Dedifferentiated amniotic fluid mesenchymal stem cell (primary cell): ENCODE measurements around the gene SNAP91.

Experiments
- DNase-seq: peaks from one replicate; pipeline ENCODE4 v3.0.0-alpha.2; 2016; ENCODE audit errors: extremely low spot score

Gene SNAP91

GRCh38 chr6:83546636-83547035 is 162.3 kb downstream of the SNAP91 start:
- DNase-seq = no peak

- DNase-seq = no peak
Measured at GRCh38 chr6:83539678-83540077, 169.2 kb downstream of the SNAP91 start.

- DNase-seq = no peak
Measured at GRCh38 chr6:83536647-83537589, 172.0 kb downstream of the SNAP91 start.

GRCh38 chr6:83536034-83536646 is 172.8 kb downstream of the SNAP91 start:
- peak; percentile 38 for DNase-seq

- peak; percentile 23 for DNase-seq
Measured at GRCh38 chr6:83518816-83519480, 190.0 kb downstream of the SNAP91 start.

- no peak for DNase-seq
Measured at GRCh38 chr6:83517500-83517899, 191.4 kb downstream of the SNAP91 start.

GRCh38 chr6:83514866-83515466 is 193.9 kb downstream of the SNAP91 start:
- DNase-seq = peak; percentile 76

GRCh38 chr6:83514466-83514865 is 194.4 kb downstream of the SNAP91 start:
- no peak for DNase-seq

GRCh38 chr6:83511901-83512681 is 196.8 kb downstream of the SNAP91 start, which contains the start of gene PRSS35:
TSS of gene PRSS35 (plus strand) at chr6:83512534. CDS start at chr6:83523442, 10,908 bp downstream.
- DNase-seq = peak; percentile 35

GRCh38 chr6:83511266-83511665 is 197.6 kb downstream of the SNAP91 start:
- no peak for DNase-seq

GRCh38 chr6:83510791-83511190 is 198.1 kb downstream of the SNAP91 start:
- no peak for DNase-seq

GRCh38 chr6:83509441-83509840 is 199.5 kb downstream of the SNAP91 start:
- DNase-seq = no peak

GRCh38 chr6:83505356-83505755 is 203.5 kb downstream of the SNAP91 start:
- DNase-seq = no peak
